ENCODE results near the gene FABP1. TPM values are rescaled to one million over a fixed set of nuclear protein-coding genes. Genes with fewer than 3 reads are reported as not detected.

FABP1 gene
- total and polyA plus RNA-seq, 9 of the 15 experiments (the other 6 are each of a cell fraction or from before 2014, with no cell fraction given): 0.64 TPM; not detected in 8

GRCh38 chr2:88080545-88080944, 47.3 kb downstream of the FABP1 start (continued):
- TF ChIP-seq, protein P1, sequence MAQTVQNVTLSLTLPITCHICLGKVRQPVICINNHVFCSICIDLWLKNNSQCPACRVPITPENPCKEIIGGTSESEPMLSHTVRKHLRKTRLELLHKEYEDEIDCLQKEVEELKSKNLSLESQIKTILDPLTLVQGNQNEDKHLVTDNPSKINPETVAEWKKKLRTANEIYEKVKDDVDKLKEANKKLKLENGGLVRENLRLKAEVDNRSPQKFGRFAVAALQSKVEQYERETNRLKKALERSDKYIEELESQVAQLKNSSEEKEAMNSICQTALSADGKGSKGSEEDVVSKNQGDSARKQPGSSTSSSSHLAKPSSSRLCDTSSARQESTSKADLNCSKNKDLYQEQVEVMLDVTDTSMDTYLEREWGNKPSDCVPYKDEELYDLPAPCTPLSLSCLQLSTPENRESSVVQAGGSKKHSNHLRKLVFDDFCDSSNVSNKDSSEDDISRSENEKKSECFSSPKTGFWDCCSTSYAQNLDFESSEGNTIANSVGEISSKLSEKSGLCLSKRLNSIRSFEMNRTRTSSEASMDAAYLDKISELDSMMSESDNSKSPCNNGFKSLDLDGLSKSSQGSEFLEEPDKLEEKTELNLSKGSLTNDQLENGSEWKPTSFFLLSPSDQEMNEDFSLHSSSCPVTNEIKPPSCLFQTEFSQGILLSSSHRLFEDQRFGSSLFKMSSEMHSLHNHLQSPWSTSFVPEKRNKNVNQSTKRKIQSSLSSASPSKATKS (CRISPR knock-in tag; IDR thresholded peaks at IDR 0.05): no peak
- TF ChIP-seq, protein P2, sequence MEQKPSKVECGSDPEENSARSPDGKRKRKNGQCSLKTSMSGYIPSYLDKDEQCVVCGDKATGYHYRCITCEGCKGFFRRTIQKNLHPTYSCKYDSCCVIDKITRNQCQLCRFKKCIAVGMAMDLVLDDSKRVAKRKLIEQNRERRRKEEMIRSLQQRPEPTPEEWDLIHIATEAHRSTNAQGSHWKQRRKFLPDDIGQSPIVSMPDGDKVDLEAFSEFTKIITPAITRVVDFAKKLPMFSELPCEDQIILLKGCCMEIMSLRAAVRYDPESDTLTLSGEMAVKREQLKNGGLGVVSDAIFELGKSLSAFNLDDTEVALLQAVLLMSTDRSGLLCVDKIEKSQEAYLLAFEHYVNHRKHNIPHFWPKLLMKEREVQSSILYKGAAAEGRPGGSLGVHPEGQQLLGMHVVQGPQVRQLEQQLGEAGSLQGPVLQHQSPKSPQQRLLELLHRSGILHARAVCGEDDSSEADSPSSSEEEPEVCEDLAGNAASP (IDR thresholded peaks at IDR 0.05): no peak

GRCh38 chr2:88078643-88079172, 49.2 kb downstream of the FABP1 start:
- Histone ChIP-seq H4K20me1 (replicated peaks; ENCODE audit: control insufficient read depth, insufficient read depth, low read length) (no peaks in the 10 kb centered on the region), H3K27me3 (ENCODE audit: control insufficient read depth in 2 of 2, insufficient read depth in 2 of 2, low read length in 2 of 2) (peaks cover 4 to 17% of the 10 kb centered on the region in 2 experiments; a peak in 4 of 5 replicates), H3K4me3 (no peak overlapping the region), H2AFZ (ENCODE audit: low read depth, low read length) (no peak overlapping the region), H3K4me2 (ENCODE audit: insufficient read depth, low read length) (no peak overlapping the region), H3K9me3 (replicated peaks; ENCODE audit: control insufficient read depth, insufficient read depth, low read depth, low read length) (no peaks in the 10 kb centered on the region), H3K9ac (ENCODE audit: insufficient read depth in 1 of 2, low read depth in 2 of 2, low read length in 2 of 2) (no peak overlapping the region), H3K79me2 (ENCODE audit: control insufficient read depth, insufficient read depth, low read length) (no peaks in the 10 kb centered on the region), H3K36me3 (ENCODE audit: control insufficient read depth, insufficient read depth, low read length) (no peaks in the 10 kb centered on the region), H3K27ac (ENCODE audit: extremely low read depth, low read depth, low read length) (no peak overlapping the region), H3K9me1 (ENCODE audit: control insufficient read depth, insufficient read depth, low read length) (no peaks in the 10 kb centered on the region), H3K4me1 (replicated peaks in 1 of 2; ENCODE audit: control insufficient read depth in 2 of 2, insufficient read depth in 2 of 2, low read length in 2 of 2) (peaks cover 0 to 3% of the 10 kb centered on the region in 2 experiments; a peak in 2 of 5 replicates)
- CTCF ChIA-PET (ENCODE audit: low intra/inter-chr PET ratio): no interaction called here
- DNase-seq (ENCODE audit: extremely low read depth in 1 of 4, low spot score in 3 of 4) (no peak), FAIRE-seq (no peak), ATAC-seq (no peak)
- in situ Hi-C loops (cut with MboI) (no loop called here), intact Hi-C loops (cut with micrococcal nuclease) (no loop called here)
- POLR2A ChIA-PET: no interaction called here
- no TSS peak for BruUV-seq (replicated peaks)
- no peak for TF ChIP-seq DPF2 (IDR thresholded peaks at IDR 0.05)
- TF ChIP-seq NFIC (IDR thresholded peaks at IDR 0.05): peak; percentile 22; the same call in 1 of the 2 replicates
- no peak for TF ChIP-seq BACH1 (tag; IDR thresholded peaks at IDR 0.05)
- WGBS (ENCODE audit: insufficient coverage, low coverage, missing lambda C conversion rate): 7% methylated on average over 3 of the region's 3 CpGs

Data from K562 (cell line).